Activated CD4-positive, CD25-positive, alpha-beta regulatory T cell treated with anti-CD3 and anti-CD28 coated beads, Interleukin-2, amount 50 U/mL, for 72 hours (primary cell): ENCODE results near the gene FIBP.
"Not testable (repeated sequence)": the region's sequence is repeated elsewhere in the genome, so short reads cannot be mapped to it uniquely, and the experiment has no call there.

Source experiments
- DNase-seq: peaks from one replicate; pipeline ENCODE4 v3.0.0; 2021

FIBP gene

GRCh38 chr11:65912845-65913244 is 24.6 kb upstream of the FIBP start:
- no peak for DNase-seq

GRCh38 chr11:65911682-65912568 is 23.7 kb upstream of the FIBP start:
- no peak for DNase-seq

GRCh38 chr11:65907878-65908277 is 19.6 kb upstream of the FIBP start:
- DNase-seq, result no peak

GRCh38 chr11:65906602-65907001 is 18.3 kb upstream of the FIBP start:
- no peak for DNase-seq

- no peak for DNase-seq
These were observed 15.4 kb upstream of the FIBP start for GRCh38 chr11:65903715-65904114.

GRCh38 chr11:65903068-65903481 is 14.8 kb upstream of the FIBP start:
- no peak for DNase-seq

- no peak for DNase-seq
These were observed 12.6 kb upstream of the FIBP start for GRCh38 chr11:65900899-65901180.

- peak; percentile 94 for DNase-seq
These were observed 12.0 kb upstream of the FIBP start, which contains the start of gene FOSL1 for GRCh38 chr11:65900125-65900898. Gene FOSL1 (minus strand): TSS chr11:65900388. CDS start chr11:65900339, 49 bp downstream.

GRCh38 chr11:65899356-65900124 is 11.3 kb upstream of the FIBP start:
- DNase-seq, result peak; percentile 75

GRCh38 chr11:65898656-65899355 is 10.5 kb upstream of the FIBP start:
- DNase-seq, result no peak

GRCh38 chr11:65897020-65897471 is 8.8 kb upstream of the FIBP start:
- no peak for DNase-seq

GRCh38 chr11:65896034-65896999 is 8.0 kb upstream of the FIBP start:
- DNase-seq, result no peak

GRCh38 chr11:65895482-65895981 is 7.3 kb upstream of the FIBP start:
- DNase-seq, result no peak

GRCh38 chr11:65894034-65894591 is 5.8 kb upstream of the FIBP start:
- DNase-seq, result no peak

GRCh38 chr11:65892661-65893317 is 4.5 kb upstream of the FIBP start:
- DNase-seq, result no peak

GRCh38 chr11:65892137-65892540 is 3.9 kb upstream of the FIBP start:
- not testable (repeated sequence) for DNase-seq

GRCh38 chr11:65891219-65892136 is 3.2 kb upstream of the FIBP start:
- DNase-seq, result no peak

- DNase-seq, result peak; percentile 98
These were observed 2.3 kb upstream of the FIBP start, which contains the start of gene CCDC85B for GRCh38 chr11:65890324-65891218. Gene CCDC85B (plus strand): TSS chr11:65890673. CDS start chr11:65890784, 111 bp downstream.
